HAP-1 (cell line): ENCODE results near the gene CRTC1.
"Not testable (repeated sequence)": the region's sequence is repeated elsewhere in the genome, so short reads cannot be mapped to it uniquely, and the experiment has no call there.

Source experiments
- DNase-seq, 2 experiments: peaks; one replicate each; pipeline ENCODE4 v3.0.0-alpha.2; 2016 to 2020; ENCODE audit warnings: low spot score in 2 of 2
- H3K27me3 ChIP-seq: fragments of 250-450 bp; sonication (Bioruptor Pico); 2 replicates; pipeline ENCODE4 v1.5.1; 2020; ENCODE audit warnings: low read depth, mild to moderate bottlenecking, moderate library complexity
- H3K36me3 ChIP-seq: fragments of 250-450 bp; sonication (Bioruptor Pico); replicated peaks from 2 replicates; pipeline ENCODE4 v1.5.1; 2020; ENCODE audit warnings: mild to moderate bottlenecking
- H3K4me1 ChIP-seq: fragments of 250-450 bp; sonication (Bioruptor Pico); 2 replicates; pipeline ENCODE4 v1.5.1; 2020; ENCODE audit warnings: mild to moderate bottlenecking
- H3K4me3 ChIP-seq: fragments of 250-450 bp; sonication (Bioruptor Pico); 2 replicates; pipeline ENCODE4 v1.5.1; 2020; ENCODE audit warnings: mild to moderate bottlenecking, moderate library complexity
- H3K9me3 ChIP-seq: fragments of 250-450 bp; sonication (Bioruptor Pico); 2 replicates; pipeline ENCODE4 v1.5.1; 2020; ENCODE audit warnings: mild to moderate bottlenecking, moderate library complexity
- in situ Hi-C: fragments of 300-500 bp; cut with MboI; formaldehyde crosslinking; loops from 3 replicates; pipeline ENCODE4 v1.14.3; 2020; ENCODE audit warnings: low sequenced_read_pairs, inconsistent platforms, mixed read lengths

CRTC1 gene

DNA sequence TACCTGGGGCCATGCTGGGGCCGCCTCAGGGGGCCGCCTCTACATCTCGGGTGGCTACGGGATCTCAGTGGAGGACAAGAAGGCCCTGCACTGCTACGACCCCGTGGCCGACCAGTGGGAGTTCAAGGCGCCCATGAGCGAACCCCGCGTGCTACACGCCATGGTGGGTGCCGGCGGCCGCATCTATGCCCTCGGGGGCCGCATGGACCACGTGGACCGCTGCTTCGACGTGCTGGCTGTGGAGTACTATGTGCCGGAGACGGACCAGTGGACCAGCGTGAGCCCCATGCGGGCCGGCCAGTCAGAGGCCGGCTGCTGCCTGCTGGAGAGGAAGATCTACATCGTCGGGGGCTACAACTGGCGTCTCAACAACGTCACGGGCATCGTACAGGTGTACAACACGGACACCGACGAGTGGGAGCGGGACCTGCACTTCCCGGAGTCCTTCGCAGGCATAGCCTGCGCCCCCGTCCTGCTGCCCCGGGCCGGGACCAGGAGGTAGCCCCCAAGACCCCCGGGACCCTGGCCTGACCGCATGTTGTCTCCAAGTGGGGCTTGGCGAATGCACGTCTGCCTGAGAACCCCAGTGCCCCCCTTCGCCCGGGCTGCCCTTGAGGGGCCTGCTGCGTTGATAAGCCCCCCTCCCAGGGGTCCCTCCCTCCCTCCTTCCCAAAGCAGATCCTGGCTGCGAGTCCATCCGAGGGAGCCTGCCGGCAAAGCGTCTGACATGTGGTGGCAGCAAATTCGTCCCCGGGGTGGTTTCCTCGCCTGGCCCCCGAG, 14.5 kb upstream of the CRTC1 start:
- Histone ChIP-seq H3K9me3 (no peaks in the 10 kb centered on the region), H3K36me3 (peaks cover 13% of the 10 kb centered on the region), H3K4me3 (no peak overlapping the region), H3K27me3 (no peaks in the 10 kb centered on the region), H3K4me1 (no peaks in the 10 kb centered on the region)
- in situ Hi-C loops = no loop called here
- no peak for DNase-seq

- H3K4me1 ChIP-seq = no peaks in the 10 kb centered on the region
- H3K27me3 ChIP-seq = no peaks in the 10 kb centered on the region
- H3K9me3 ChIP-seq = no peaks in the 10 kb centered on the region
- in situ Hi-C loops = no loop called here
- no peak overlapping the region for H3K4me3 ChIP-seq
- H3K36me3 ChIP-seq = peaks cover 13% of the 10 kb centered on the region
- no peak for DNase-seq
These were observed 14.0 kb upstream of the CRTC1 start for GRCh38 chr19:18669524-18669817.

DNA sequence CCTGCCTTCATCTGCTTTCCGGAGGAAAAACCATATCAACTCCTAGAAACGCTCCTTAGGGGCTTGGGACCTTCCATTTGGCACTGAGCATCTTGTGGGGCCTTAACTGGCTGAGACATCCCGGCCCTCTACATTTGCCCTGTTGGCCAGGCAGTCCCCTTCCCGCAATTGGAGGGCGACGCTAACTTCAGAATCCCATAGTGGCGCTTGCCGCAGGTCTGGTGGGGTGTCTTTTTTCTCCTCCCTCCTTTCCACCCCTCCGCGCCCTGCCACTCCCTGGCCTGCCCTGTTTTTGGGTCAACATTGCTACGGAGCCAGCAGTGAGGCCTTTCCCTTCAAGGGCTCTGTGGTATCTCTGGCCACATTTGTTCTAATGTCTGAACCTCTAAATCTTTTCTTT, 13.6 kb upstream of the CRTC1 start:
- H3K36me3 ChIP-seq = peaks cover 13% of the 10 kb centered on the region
- H3K27me3 ChIP-seq = no peaks in the 10 kb centered on the region
- H3K4me3 ChIP-seq = no peak overlapping the region
- no peaks in the 10 kb centered on the region for H3K9me3 ChIP-seq
- no peak for DNase-seq
- no peaks in the 10 kb centered on the region for H3K4me1 ChIP-seq
- in situ Hi-C loops = no loop called here

DNA sequence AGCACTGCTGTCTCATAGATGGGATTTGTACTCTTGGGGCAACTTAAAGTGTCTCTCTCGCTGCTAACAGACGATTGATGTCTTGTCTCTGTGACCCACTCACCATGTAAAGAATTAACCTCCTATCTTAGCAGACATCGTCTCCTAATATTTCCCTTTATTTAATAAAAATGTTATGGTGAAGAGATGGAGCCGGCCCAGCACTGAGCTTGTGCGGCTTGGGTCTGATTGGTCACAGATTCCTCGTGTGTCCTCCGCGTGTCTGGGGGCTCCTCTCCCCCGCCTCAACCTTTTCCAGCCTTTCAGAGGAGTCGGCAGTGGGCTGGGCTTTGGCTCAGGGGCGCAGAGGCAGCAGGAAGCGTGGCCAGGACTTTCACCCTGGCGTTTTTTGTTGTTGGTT, 13.2 kb upstream of the CRTC1 start:
- no peak for DNase-seq
- in situ Hi-C loops = no loop called here

DNA sequence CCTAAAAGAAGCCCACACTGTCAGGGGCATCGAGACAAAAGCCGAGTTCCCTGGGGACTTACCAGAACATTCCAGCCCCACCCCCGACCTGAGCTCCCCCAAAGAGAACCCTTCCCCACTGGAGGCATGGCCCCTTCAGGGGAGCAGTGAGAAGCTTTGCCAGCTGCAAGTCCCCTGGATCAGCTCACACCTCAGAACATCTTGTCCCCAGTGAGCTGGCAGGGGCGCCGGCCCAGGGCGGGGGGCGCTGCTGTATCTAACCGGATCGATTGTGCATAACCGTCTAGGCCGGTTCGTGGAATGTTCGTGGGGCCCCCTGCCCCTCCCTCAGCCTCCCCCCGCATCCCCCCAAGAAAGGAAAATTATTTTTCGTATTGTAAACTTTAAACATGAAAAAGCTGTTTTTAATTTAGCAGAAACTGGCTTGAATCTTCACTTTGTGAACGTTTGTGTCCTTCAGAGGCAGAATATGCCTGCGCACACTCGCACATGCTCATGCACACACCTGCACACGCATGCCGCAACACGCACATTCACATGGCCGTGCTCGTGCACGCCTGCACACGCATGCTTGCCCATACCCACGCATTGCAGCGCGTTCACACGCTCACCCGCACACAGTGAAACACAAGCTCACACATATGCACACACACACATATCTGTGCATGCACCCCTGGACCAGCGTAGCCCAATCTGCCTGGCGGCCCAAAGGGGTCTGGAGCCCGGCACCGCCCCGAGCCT, 12.0 kb upstream of the CRTC1 start:
- Histone ChIP-seq H3K36me3 (peaks cover 13% of the 10 kb centered on the region), H3K4me1 (no peaks in the 10 kb centered on the region), H3K27me3 (no peaks in the 10 kb centered on the region), H3K4me3 (no peak overlapping the region), H3K9me3 (no peaks in the 10 kb centered on the region)
- no peak for DNase-seq
- in situ Hi-C loops = no loop called here

More for the DNA sequence above, 13.2 kb upstream of the CRTC1 start:
- H3K36me3 ChIP-seq = peaks cover 13% of the 10 kb centered on the region
- no peaks in the 10 kb centered on the region for H3K27me3 ChIP-seq
- no peaks in the 10 kb centered on the region for H3K4me1 ChIP-seq
- H3K9me3 ChIP-seq = no peaks in the 10 kb centered on the region
- H3K4me3 ChIP-seq = no peak overlapping the region

DNA sequence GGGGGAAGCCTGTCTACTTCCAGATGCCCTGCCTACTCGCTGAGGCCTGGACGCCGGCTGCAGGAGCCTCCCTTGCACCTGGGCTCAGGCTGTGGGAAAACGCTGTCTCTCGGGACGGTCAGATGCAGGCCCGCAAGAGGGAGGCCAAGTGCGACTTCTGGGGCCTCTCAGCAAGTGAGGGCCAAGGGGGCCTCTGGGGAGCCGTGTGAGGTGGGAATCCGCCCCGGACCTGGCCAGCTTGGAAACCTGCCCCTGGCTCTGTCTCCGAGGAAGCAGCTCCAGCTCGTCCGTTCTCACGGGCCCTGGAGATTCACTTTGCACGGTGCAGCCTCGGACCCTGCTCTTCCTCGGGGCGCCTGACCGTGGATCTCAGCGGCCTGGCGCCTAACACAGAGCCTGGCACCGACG, 11.4 kb upstream of the CRTC1 start:
- no peaks in the 10 kb centered on the region for H3K4me1 ChIP-seq
- no peak for DNase-seq
- H3K9me3 ChIP-seq = no peaks in the 10 kb centered on the region
- no peaks in the 10 kb centered on the region for H3K27me3 ChIP-seq
- peaks cover 13% of the 10 kb centered on the region for H3K36me3 ChIP-seq
- in situ Hi-C loops = no loop called here
- H3K4me3 ChIP-seq = no peak overlapping the region

DNA sequence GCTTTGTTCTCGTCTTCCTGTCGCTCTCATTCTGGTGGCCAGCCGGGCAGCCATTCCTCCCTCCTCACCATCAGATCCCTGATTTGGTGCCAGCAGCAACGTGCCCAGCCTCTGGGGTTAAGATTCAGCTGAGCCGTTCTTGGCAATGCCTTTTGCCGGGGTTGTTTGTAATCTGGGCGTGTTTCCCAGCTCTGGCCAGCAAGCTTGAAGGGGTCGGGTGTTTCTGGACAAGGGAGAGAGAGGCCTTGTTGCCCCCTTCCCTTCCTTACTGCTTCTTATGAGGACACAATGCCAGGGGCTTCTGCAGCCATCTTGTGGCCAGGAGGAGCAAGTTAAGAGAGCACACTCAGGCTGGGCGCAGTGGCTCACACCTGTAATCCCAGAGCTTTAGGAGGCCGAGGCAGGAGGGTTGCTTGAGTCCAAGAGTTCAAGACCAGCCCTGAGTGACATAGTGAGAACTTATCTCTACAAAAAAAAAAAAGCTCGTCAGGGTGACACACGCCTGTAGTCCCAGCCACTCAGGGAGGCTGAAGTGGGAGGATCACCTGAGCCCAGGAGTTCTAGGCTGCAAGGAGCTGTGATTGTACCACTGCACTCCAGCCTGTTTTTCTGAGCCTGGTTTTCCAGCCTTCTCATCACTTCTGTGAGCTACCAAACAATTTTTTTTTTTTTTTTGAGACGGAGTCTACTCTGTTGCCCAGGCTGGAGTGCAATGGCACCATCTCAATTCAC, 10.7 kb upstream of the CRTC1 start:
- H3K36me3 ChIP-seq = peaks cover 13% of the 10 kb centered on the region
- H3K27me3 ChIP-seq = no peaks in the 10 kb centered on the region
- in situ Hi-C loops = no loop called here
- peaks cover under 1% of the 10 kb centered on the region; the same call in 1 of the 2 replicates for H3K4me1 ChIP-seq
- H3K4me3 ChIP-seq = no peak overlapping the region
- H3K9me3 ChIP-seq = no peaks in the 10 kb centered on the region
- DNase-seq = no peak

DNA sequence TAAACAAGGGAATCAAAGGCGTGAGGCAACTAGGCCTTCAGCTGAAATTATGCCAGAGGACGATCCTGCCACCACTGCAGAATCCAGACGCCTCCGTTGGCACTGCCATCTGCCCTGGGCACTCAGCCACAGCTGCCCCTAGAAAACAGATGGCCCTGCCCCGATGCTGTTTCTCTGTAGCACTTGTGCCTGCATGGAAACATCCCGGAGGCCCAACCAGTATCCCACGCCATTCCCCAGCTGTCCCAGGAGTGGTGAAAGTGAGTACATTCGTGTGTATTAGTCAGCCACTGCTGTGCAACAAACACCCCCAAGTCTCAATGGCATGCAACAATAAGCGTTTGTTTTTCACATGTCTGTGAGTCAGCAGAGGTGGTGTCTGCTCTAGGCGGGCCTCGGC, 8.9 kb upstream of the CRTC1 start:
- DNase-seq = no peak
- Histone ChIP-seq H3K9me3 (no peaks in the 10 kb centered on the region), H3K4me1 (peaks cover 6% of the 10 kb centered on the region), H3K4me3 (no peak overlapping the region), H3K27me3 (no peaks in the 10 kb centered on the region), H3K36me3 (peaks cover 1% of the 10 kb centered on the region)
- in situ Hi-C loops = no loop called here

DNA sequence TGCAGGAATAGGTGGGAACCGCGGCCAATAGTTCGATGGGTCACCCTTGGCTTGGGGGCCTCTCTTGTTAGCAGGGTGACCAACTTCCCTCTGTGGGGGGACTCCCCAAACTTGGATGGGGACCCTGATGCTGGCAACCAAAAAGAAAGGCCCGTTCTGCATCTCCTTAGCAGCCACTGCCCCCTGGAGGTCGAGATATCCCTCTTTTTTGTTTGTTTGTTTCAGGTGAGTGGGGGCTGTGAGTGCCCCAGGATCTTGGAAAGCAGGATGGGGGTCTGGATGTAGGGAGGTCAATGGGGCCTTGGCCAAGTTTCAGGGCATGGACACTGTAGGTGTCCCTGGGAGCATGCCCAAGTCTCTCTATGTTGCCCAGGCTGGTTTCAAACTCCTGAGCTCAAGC, 7.7 kb upstream of the CRTC1 start:
- peaks cover 6% of the 10 kb centered on the region for H3K4me1 ChIP-seq
- in situ Hi-C loops = no loop called here
- H3K27me3 ChIP-seq = no peaks in the 10 kb centered on the region
- no peaks in the 10 kb centered on the region for H3K9me3 ChIP-seq
- no peak overlapping the region for H3K4me3 ChIP-seq
- DNase-seq = peak in 1 of 2 experiments; percentile 31
- H3K36me3 ChIP-seq = no peaks in the 10 kb centered on the region

- no peak for DNase-seq
- in situ Hi-C loops = no loop called here
These were observed 6.8 kb upstream of the CRTC1 start for GRCh38 chr19:18676692-18677091.

GRCh38 chr19:18677156-18677555, 6.3 kb upstream of the CRTC1 start:
- no peaks in the 10 kb centered on the region for H3K9me3 ChIP-seq
- in situ Hi-C loops = no loop called here

More at GRCh38 chr19:18676692-18677091, 6.8 kb upstream of the CRTC1 start:
- H3K4me1 ChIP-seq = peaks cover 6% of the 10 kb centered on the region
- H3K36me3 ChIP-seq = no peaks in the 10 kb centered on the region
- H3K9me3 ChIP-seq = no peaks in the 10 kb centered on the region
- no peak overlapping the region for H3K4me3 ChIP-seq
- H3K27me3 ChIP-seq = no peaks in the 10 kb centered on the region

GRCh38 chr19:18680148-18680547, 3.3 kb upstream of the CRTC1 start:
- in situ Hi-C loops, H3K9me3 ChIP-seq, H3K36me3 ChIP-seq, DNase-seq, H3K4me3 ChIP-seq, H3K27me3 ChIP-seq, H3K4me1 ChIP-seq: not testable (repeated sequence)

More at GRCh38 chr19:18677156-18677555, 6.3 kb upstream of the CRTC1 start:
- no peak for DNase-seq
- Histone ChIP-seq H3K36me3 (no peaks in the 10 kb centered on the region), H3K4me3 (no peak overlapping the region), H3K4me1 (peaks cover 6% of the 10 kb centered on the region), H3K27me3 (no peaks in the 10 kb centered on the region)

DNA sequence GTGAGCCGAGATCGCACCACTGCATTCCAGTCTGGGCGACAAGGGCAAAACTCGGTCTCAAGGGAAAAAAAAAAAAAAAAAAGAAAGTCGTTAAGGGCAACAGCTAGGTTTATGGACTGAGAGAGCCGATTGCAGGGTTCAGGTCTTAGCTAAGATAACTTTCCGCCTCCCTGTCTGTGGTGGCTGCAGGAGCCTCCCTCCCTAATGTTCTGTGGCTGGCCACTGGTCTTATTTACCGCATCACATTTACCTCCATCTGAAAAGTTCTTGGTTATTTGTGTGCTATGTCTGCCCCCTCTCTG, 722 bp upstream of the CRTC1 start:
- H3K36me3 ChIP-seq = no peaks in the 10 kb centered on the region
- no peak for DNase-seq
- peak overlapping the region; percentile 53 for H3K4me3 ChIP-seq
- no peaks in the 10 kb centered on the region for H3K9me3 ChIP-seq
- H3K4me1 ChIP-seq = peaks cover 9% of the 10 kb centered on the region
- no peaks in the 10 kb centered on the region for H3K27me3 ChIP-seq
- in situ Hi-C loops = no loop called here

DNA sequence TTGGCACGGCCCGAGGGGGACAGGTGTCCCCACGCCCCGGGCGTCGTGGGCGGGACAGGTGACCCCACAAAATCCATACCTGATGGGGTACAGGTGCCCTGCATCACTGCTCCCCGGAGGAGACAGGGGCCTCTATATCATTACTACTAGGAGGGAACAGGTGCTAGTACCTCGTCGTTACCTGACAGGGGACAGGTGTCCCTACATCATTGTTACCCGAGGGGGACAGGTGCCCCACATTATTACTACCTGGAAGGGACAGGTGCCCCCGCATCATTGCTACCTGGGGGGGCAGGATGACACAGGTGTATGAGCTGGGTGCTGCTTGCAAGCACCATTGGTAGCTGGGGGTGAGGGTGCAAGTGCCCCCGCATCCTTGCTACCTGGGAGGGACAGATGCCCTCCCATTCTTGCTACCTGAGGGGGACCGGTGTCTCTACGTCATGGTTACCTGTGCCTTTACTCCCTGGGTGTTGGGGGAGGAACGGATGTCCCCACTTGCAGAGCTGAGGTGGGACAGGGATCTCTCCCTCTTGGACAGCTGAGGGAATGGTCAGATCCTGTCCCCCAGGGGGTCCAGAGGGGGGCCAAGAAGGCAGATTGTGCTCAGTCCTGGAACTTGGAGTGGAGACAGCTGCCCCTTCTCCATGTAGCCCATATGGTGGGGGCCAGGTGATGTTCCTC, 620 bp downstream of the CRTC1 start:
- H3K4me3 ChIP-seq = peak overlapping the region; percentile 53
- H3K9me3 ChIP-seq = no peaks in the 10 kb centered on the region
- no peaks in the 10 kb centered on the region for H3K27me3 ChIP-seq
- H3K36me3 ChIP-seq = no peaks in the 10 kb centered on the region
- no peak for DNase-seq
- in situ Hi-C loops = no loop called here
- 0 out of 2 replicates have a peak, but pooled peaks cover 4% of the 10 kb centered on the region for H3K4me1 ChIP-seq
